ENCODE data around the gene NEK1.

Gene NEK1

DNA sequence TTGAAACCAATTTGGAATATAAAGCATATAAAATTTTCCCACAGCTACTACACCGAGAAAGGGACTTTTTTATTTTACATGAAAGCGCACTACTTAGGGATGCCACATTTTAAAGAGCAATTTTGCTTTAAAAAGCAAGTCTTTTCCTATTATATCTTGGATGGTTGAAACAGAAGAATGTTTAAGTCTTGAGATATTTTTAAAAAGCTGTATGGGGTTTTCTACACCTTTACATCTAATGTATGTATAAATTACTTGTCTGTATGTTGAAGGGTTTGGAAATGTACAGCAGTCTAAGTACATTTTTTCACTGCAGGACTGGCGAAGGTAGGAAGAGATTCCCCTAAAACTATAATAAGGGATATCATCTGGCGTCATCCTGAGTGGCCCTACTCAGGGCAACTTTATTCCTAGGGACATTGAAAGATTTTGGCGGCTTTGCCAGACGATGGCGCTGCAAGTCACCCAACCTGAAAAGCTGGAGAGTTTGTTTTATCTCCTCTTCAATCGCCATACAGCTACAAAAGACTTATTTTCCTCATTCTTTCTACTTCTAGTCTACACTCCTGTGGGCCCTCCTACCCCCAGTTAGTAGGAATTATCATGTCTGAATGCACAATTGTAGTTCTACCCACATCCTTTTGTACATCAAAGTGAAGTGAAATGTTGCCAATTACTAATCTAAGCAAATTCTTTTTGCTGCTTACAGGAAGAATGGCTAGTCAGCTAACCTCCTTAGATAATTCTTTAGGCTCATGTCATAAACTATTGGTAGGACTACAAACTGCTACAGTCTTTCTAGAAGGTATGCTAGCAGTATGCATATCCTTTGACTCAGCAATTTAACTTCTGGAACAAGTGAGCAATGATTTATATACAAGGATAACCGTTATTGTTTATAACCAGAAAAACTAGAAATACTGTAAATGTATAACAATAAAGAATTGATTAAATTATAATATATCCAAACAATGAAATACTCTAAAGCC is 782 bp upstream of the NEK1 start:
- Histone ChIP-seq H3K9me3 (ENCODE audit: control insufficient read depth in 1 of 2, low read length in 2 of 2) (no peaks in the 10 kb centered on the region), H3K36me3 (ENCODE audit: control insufficient read depth in 1 of 2, insufficient read depth in 2 of 2, low read length in 2 of 2) (no peaks in the 10 kb centered on the region), H3K4me1 (ENCODE audit: control insufficient read depth in 1 of 2, insufficient read depth in 2 of 2, low read length in 2 of 2) (peaks cover 4 to 19% of the 10 kb centered on the region in 2 donors), H3K27ac (ENCODE audit: low read length) (peak overlapping the region; percentile 63), H3K27me3 (ENCODE audit: low read depth, low read length) (no peaks in the 10 kb centered on the region), H3K4me3 (ENCODE audit: low read depth in 1 of 2, low read length in 2 of 2) (peak overlapping the region; percentile 87 to 100)

- peaks cover 4 to 19% of the 10 kb centered on the region in 2 donors for H3K4me1 ChIP-seq (ENCODE audit: control insufficient read depth in 1 of 2, insufficient read depth in 2 of 2, low read length in 2 of 2)
- H3K36me3 ChIP-seq (ENCODE audit: control insufficient read depth in 1 of 2, insufficient read depth in 2 of 2, low read length in 2 of 2), result no peaks in the 10 kb centered on the region
- no peaks in the 10 kb centered on the region for H3K27me3 ChIP-seq (ENCODE audit: low read depth, low read length)
- H3K27ac ChIP-seq (ENCODE audit: low read length), result no peak overlapping the region
- peak overlapping the region; percentile 87 to 100 for H3K4me3 ChIP-seq (ENCODE audit: low read depth in 1 of 2, low read length in 2 of 2)
- H3K9me3 ChIP-seq (ENCODE audit: control insufficient read depth in 1 of 2, low read length in 2 of 2), result no peaks in the 10 kb centered on the region
Observed at GRCh38 chr4:169611157-169611556, 1.2 kb downstream of the NEK1 start.

- H3K27ac ChIP-seq (ENCODE audit: low read length), result peak overlapping the region; percentile 6
- H3K4me3 ChIP-seq (ENCODE audit: low read depth in 1 of 2, low read length in 2 of 2), result no peak overlapping the region
- peaks cover 0 to 3% of the 10 kb centered on the region in 2 donors for H3K4me1 ChIP-seq (ENCODE audit: control insufficient read depth in 1 of 2, insufficient read depth in 2 of 2, low read length in 2 of 2)
- peaks cover 4% of the 10 kb centered on the region in 2 donors for H3K36me3 ChIP-seq (ENCODE audit: control insufficient read depth in 1 of 2, insufficient read depth in 2 of 2, low read length in 2 of 2)
- no peaks in the 10 kb centered on the region for H3K9me3 ChIP-seq (ENCODE audit: control insufficient read depth in 1 of 2, low read length in 2 of 2)
- H3K27me3 ChIP-seq (ENCODE audit: low read depth, low read length), result no peaks in the 10 kb centered on the region
Observed at GRCh38 chr4:169604903-169605331, 7.5 kb downstream of the NEK1 start.

DNA sequence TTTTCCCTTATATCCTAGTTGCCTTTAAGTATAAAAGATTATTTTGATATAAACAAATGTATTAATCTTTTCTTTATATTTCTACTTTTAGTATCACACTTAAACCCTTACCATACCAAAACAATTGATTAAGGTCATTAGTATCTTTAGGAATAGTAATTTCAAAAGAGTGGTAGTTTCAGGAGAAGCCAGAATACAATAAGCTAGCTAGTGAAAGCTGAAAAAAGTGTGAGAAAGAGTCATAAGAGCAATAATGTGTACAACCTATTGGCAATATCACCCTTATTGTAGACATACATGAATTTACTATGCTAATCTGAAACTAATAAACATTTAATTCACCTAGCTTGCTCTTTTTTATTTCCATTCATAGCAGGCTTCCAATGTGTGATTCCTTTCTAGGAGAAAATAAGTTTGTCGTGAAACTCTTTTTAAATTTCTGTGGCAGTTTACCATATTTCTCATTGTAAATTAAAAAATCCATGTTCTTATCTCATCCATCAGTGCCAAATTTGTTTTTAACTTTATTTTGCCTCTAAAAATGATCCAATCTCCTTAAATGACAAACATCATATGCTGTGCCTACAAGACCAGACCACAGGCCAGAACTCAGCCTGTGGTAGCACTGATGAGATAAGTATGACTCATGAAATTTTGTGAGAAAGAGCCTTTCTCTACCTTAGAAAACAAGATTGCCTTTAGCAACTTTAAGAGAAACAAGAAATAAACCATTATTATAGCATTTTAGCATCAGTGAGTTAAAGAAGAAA is 8.1 kb downstream of the NEK1 start:
- H3K9me3 ChIP-seq (ENCODE audit: control insufficient read depth in 1 of 2, low read length in 2 of 2), result no peaks in the 10 kb centered on the region
- H3K27ac ChIP-seq (ENCODE audit: low read length), result no peak overlapping the region
- H3K27me3 ChIP-seq (ENCODE audit: low read depth, low read length), result no peaks in the 10 kb centered on the region

GRCh38 chr4:169603312-169603711 is 9.1 kb downstream of the NEK1 start:
- Histone ChIP-seq H3K4me1 (ENCODE audit: control insufficient read depth in 1 of 2, insufficient read depth in 2 of 2, low read length in 2 of 2) (peaks cover 0 to 3% of the 10 kb centered on the region in 2 donors), H3K4me3 (ENCODE audit: low read depth in 1 of 2, low read length in 2 of 2) (no peak overlapping the region), H3K9me3 (ENCODE audit: control insufficient read depth in 1 of 2, low read length in 2 of 2) (no peaks in the 10 kb centered on the region), H3K36me3 (ENCODE audit: control insufficient read depth in 1 of 2, insufficient read depth in 2 of 2, low read length in 2 of 2) (peaks cover 4 to 7% of the 10 kb centered on the region in 2 donors), H3K27me3 (ENCODE audit: low read depth, low read length) (no peaks in the 10 kb centered on the region), H3K27ac (ENCODE audit: low read length) (no peak overlapping the region)

More for the DNA sequence above, 8.1 kb downstream of the NEK1 start:
- peaks cover 4% of the 10 kb centered on the region in 2 donors for H3K36me3 ChIP-seq (ENCODE audit: control insufficient read depth in 1 of 2, insufficient read depth in 2 of 2, low read length in 2 of 2)
- no peak overlapping the region for H3K4me3 ChIP-seq (ENCODE audit: low read depth in 1 of 2, low read length in 2 of 2)
- peaks cover 0 to 3% of the 10 kb centered on the region in 2 donors for H3K4me1 ChIP-seq (ENCODE audit: control insufficient read depth in 1 of 2, insufficient read depth in 2 of 2, low read length in 2 of 2)

GRCh38 chr4:169601016-169601771 is 11.2 kb downstream of the NEK1 start:
- Histone ChIP-seq H3K4me1 (ENCODE audit: control insufficient read depth in 1 of 2, insufficient read depth in 2 of 2, low read length in 2 of 2) (peaks cover 0 to 3% of the 10 kb centered on the region in 2 donors), H3K36me3 (ENCODE audit: control insufficient read depth in 1 of 2, insufficient read depth in 2 of 2, low read length in 2 of 2) (peaks cover 4 to 10% of the 10 kb centered on the region in 2 donors), H3K9me3 (ENCODE audit: control insufficient read depth in 1 of 2, low read length in 2 of 2) (no peaks in the 10 kb centered on the region), H3K27ac (ENCODE audit: low read length) (no peak overlapping the region), H3K27me3 (ENCODE audit: low read depth, low read length) (no peaks in the 10 kb centered on the region), H3K4me3 (ENCODE audit: low read depth in 1 of 2, low read length in 2 of 2) (no peak overlapping the region)

DNA sequence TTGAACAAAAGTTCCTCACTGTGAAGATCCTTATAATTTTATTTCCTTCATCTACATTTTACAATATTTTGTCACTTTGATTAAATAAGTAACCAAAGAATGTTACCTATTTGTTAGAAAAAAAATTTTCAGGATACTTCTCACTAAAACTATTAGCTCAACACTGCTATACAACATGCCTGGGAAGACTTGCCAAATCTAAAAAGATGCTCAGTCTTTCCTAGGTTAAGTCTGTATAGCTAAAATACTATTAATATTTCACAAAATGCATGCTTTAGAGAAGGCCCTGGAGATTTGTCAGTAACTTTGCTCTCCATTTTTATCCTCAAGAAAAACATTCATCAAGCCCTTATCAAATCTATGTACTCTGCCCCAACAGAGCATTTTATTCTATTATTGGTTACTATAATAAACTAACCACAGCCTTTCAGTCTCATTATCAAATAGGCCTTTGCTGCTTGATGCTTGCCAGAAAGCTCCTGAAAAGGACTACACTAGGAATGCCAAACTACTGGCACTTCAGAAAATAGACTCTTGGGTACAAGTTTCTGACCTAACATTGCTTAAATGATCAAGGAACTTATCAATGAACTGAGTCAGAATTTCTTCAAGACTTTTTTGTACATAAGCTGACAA is 17.7 kb downstream of the NEK1 start:
- Histone ChIP-seq H3K36me3 (ENCODE audit: control insufficient read depth in 1 of 2, insufficient read depth in 2 of 2, low read length in 2 of 2) (peaks cover 0 to 16% of the 10 kb centered on the region in 2 donors), H3K4me3 (ENCODE audit: low read depth in 1 of 2, low read length in 2 of 2) (no peak overlapping the region), H3K4me1 (ENCODE audit: control insufficient read depth in 1 of 2, insufficient read depth in 2 of 2, low read length in 2 of 2) (no peaks in the 10 kb centered on the region), H3K27me3 (ENCODE audit: low read depth, low read length) (no peaks in the 10 kb centered on the region), H3K9me3 (ENCODE audit: control insufficient read depth in 1 of 2, low read length in 2 of 2) (no peaks in the 10 kb centered on the region), H3K27ac (ENCODE audit: low read length) (no peak overlapping the region)

GRCh38 chr4:169593050-169593560 is 19.3 kb downstream of the NEK1 start:
- Histone ChIP-seq H3K27ac (ENCODE audit: low read length) (no peak overlapping the region), H3K27me3 (ENCODE audit: low read depth, low read length) (no peaks in the 10 kb centered on the region), H3K9me3 (ENCODE audit: control insufficient read depth in 1 of 2, low read length in 2 of 2) (no peaks in the 10 kb centered on the region), H3K4me3 (ENCODE audit: low read depth in 1 of 2, low read length in 2 of 2) (no peak overlapping the region), H3K36me3 (ENCODE audit: control insufficient read depth in 1 of 2, insufficient read depth in 2 of 2, low read length in 2 of 2) (peaks cover 4 to 11% of the 10 kb centered on the region in 2 donors), H3K4me1 (ENCODE audit: control insufficient read depth in 1 of 2, insufficient read depth in 2 of 2, low read length in 2 of 2) (no peaks in the 10 kb centered on the region)

DNA sequence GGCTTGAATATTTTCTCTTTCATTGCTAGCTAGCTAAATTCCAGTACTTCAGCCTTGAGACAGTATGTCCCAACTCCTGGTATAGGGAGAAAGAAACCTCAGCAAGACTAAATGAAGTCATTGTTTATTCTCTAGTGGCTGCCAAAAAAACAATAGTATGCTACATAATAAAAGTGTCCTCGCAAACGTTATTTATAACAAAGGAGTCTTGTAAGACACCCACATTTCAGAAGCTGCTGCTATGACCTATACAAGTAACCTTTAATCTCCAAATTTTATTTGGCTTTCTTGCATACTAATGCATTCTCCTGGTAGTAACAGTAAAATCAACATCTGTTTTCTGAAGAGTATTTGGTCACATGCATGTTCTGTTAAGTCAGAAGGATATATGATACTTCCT is 28.8 kb downstream of the NEK1 start:
- peaks cover 0 to 14% of the 10 kb centered on the region in 2 donors for H3K36me3 ChIP-seq (ENCODE audit: control insufficient read depth in 1 of 2, insufficient read depth in 2 of 2, low read length in 2 of 2)
- H3K27me3 ChIP-seq (ENCODE audit: low read depth, low read length), result no peaks in the 10 kb centered on the region
- no peak overlapping the region for H3K27ac ChIP-seq (ENCODE audit: low read length)
- no peak overlapping the region for H3K4me3 ChIP-seq (ENCODE audit: low read depth in 1 of 2, low read length in 2 of 2)
- no peaks in the 10 kb centered on the region for H3K4me1 ChIP-seq (ENCODE audit: control insufficient read depth in 1 of 2, insufficient read depth in 2 of 2, low read length in 2 of 2)
- no peaks in the 10 kb centered on the region for H3K9me3 ChIP-seq (ENCODE audit: control insufficient read depth in 1 of 2, low read length in 2 of 2)

GRCh38 chr4:169582706-169583105 is 29.7 kb downstream of the NEK1 start:
- no peaks in the 10 kb centered on the region for H3K27me3 ChIP-seq (ENCODE audit: low read depth, low read length)
- H3K4me1 ChIP-seq (ENCODE audit: control insufficient read depth in 1 of 2, insufficient read depth in 2 of 2, low read length in 2 of 2), result no peaks in the 10 kb centered on the region
- no peaks in the 10 kb centered on the region for H3K9me3 ChIP-seq (ENCODE audit: control insufficient read depth in 1 of 2, low read length in 2 of 2)
- H3K4me3 ChIP-seq (ENCODE audit: low read depth in 1 of 2, low read length in 2 of 2), result no peak overlapping the region
- H3K27ac ChIP-seq (ENCODE audit: low read length), result no peak overlapping the region
- peaks cover 0 to 14% of the 10 kb centered on the region in 2 donors for H3K36me3 ChIP-seq (ENCODE audit: control insufficient read depth in 1 of 2, insufficient read depth in 2 of 2, low read length in 2 of 2)
